Measurements from ENCODE around the gene GIPC3. TPM values are rescaled to one million over a fixed set of nuclear protein-coding genes. Genes with fewer than 3 reads are reported as not detected.

The GIPC3 gene
- total RNA-seq, 1 donor, result under 0.01 TPM

DNA sequence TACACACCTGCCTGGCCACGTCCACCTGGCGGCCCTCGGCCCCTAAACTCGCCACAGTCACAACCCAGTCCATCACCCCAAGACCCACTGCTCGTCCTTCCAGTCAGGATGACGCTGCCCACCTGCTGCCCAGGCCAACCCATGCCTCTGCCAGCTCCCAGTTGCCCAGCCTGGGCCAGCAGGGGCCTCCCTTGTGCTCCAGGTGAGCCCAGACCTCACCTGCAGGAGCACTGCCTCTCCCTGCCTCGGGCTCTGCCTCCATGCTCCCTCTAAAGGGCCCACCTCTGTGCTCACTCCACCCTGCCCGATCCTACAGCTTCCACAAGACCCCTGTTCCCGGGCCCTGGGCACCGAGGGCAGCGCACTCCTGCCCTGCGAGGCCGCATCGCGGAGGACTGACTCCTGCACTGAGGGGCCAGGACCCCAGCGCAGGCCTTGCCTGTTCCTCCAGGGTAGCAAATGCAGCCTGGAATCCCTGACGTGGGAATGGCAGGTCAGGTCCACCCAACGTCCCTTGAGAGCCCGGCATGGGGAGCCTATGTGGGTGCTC lies 49.3 kb downstream of the GIPC3 start:
- Histone ChIP-seq H3K79me2 (ENCODE audit: insufficient read depth, low read length) (no peaks in the 10 kb centered on the region), H3K4me3 (ENCODE audit: insufficient read depth, low read length) (no peak overlapping the region), H3K27me3 (ENCODE audit: insufficient read depth, low read length) (no peaks in the 10 kb centered on the region), H2AFZ (ENCODE audit: low read length) (no peak overlapping the region), H4K20me1 (ENCODE audit: insufficient read depth, low read length) (no peaks in the 10 kb centered on the region), H3K27ac (ENCODE audit: low read depth, low read length) (no peak overlapping the region), H3K9me3 (ENCODE audit: low read depth, low read length) (no peaks in the 10 kb centered on the region), H3K4me1 (ENCODE audit: insufficient read depth, low read length) (no peaks in the 10 kb centered on the region), H3K4me2 (ENCODE audit: insufficient read depth, low read length) (no peak overlapping the region), H3K36me3 (ENCODE audit: insufficient read depth, low read length) (peaks cover 7% of the 10 kb centered on the region)
- TF ChIP-seq, protein P1, sequence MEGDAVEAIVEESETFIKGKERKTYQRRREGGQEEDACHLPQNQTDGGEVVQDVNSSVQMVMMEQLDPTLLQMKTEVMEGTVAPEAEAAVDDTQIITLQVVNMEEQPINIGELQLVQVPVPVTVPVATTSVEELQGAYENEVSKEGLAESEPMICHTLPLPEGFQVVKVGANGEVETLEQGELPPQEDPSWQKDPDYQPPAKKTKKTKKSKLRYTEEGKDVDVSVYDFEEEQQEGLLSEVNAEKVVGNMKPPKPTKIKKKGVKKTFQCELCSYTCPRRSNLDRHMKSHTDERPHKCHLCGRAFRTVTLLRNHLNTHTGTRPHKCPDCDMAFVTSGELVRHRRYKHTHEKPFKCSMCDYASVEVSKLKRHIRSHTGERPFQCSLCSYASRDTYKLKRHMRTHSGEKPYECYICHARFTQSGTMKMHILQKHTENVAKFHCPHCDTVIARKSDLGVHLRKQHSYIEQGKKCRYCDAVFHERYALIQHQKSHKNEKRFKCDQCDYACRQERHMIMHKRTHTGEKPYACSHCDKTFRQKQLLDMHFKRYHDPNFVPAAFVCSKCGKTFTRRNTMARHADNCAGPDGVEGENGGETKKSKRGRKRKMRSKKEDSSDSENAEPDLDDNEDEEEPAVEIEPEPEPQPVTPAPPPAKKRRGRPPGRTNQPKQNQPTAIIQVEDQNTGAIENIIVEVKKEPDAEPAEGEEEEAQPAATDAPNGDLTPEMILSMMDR (IDR thresholded peaks at IDR 0.05; ENCODE audit: extremely low read depth, low read depth, low read length), result no peak
- no peak for DNase-seq (ENCODE audit: insufficient read length, low spot score, missing footprints)

DNA sequence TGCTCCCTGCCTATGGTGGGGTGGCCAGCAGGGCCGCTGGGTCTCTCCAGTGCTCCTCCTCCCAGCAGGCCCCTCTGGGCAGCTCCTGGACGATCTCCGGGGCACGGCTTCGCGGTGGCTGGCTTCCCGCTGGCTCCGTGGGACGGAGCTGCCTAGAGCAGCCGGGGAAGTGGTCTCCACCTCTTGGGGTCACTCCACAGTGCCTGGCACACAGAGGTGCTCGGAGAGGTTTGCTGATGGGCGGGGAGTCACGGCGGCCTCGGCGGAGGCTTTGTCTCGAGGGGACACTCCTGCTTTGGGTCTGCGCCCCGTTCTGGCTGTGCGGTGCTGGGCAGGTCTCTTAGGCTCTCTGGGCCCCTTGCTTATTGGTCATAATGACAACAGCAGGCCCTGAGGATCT lies 51.2 kb downstream of the GIPC3 start:
- TF ChIP-seq, protein P1 (IDR thresholded peaks at IDR 0.05; ENCODE audit: extremely low read depth, low read depth, low read length), result no peak
- Histone ChIP-seq H3K4me2 (ENCODE audit: insufficient read depth, low read length) (no peak overlapping the region), H3K36me3 (ENCODE audit: insufficient read depth, low read length) (peaks cover 10% of the 10 kb centered on the region), H3K79me2 (ENCODE audit: insufficient read depth, low read length) (no peaks in the 10 kb centered on the region), H4K20me1 (ENCODE audit: insufficient read depth, low read length) (no peaks in the 10 kb centered on the region), H3K4me3 (ENCODE audit: insufficient read depth, low read length) (no peak overlapping the region), H3K27me3 (ENCODE audit: insufficient read depth, low read length) (no peaks in the 10 kb centered on the region), H3K4me1 (ENCODE audit: insufficient read depth, low read length) (no peaks in the 10 kb centered on the region), H3K9me3 (ENCODE audit: low read depth, low read length) (no peaks in the 10 kb centered on the region), H3K27ac (ENCODE audit: low read depth, low read length) (no peak overlapping the region), H2AFZ (ENCODE audit: low read length) (no peak overlapping the region)
- DNase-seq (ENCODE audit: insufficient read length, low spot score, missing footprints), result no peak

DNA sequence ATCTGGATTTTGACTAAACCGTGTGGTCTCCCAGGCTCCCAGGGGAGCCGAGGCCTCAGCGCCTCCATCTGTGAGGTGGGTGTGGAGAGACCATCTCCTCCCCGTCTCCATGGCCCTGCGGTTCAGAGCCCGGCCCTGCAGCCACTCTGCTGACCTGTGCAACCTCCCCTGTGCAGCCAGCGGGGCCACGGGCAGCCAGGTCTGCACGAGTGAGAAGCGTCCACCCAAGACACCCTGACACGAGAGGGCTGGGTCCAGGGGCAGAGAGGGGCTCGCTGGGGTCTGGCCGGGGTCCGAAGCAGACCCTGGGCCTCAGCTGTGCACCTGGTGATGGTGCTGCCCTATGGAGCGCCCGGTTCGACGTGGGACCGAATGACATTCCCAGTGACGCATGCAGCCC lies 51.7 kb downstream of the GIPC3 start:
- Histone ChIP-seq H3K27ac (ENCODE audit: low read depth, low read length) (no peak overlapping the region), H3K4me3 (ENCODE audit: insufficient read depth, low read length) (no peak overlapping the region), H3K4me1 (ENCODE audit: insufficient read depth, low read length) (no peaks in the 10 kb centered on the region), H2AFZ (ENCODE audit: low read length) (no peak overlapping the region), H4K20me1 (ENCODE audit: insufficient read depth, low read length) (no peaks in the 10 kb centered on the region), H3K27me3 (ENCODE audit: insufficient read depth, low read length) (no peaks in the 10 kb centered on the region), H3K36me3 (ENCODE audit: insufficient read depth, low read length) (peaks cover 10% of the 10 kb centered on the region), H3K9me3 (ENCODE audit: low read depth, low read length) (no peaks in the 10 kb centered on the region), H3K79me2 (ENCODE audit: insufficient read depth, low read length) (no peaks in the 10 kb centered on the region), H3K4me2 (ENCODE audit: insufficient read depth, low read length) (no peak overlapping the region)
- TF ChIP-seq, protein P1 (IDR thresholded peaks at IDR 0.05; ENCODE audit: extremely low read depth, low read depth, low read length), result no peak
- DNase-seq (ENCODE audit: insufficient read length, low spot score, missing footprints), result no peak

DNA sequence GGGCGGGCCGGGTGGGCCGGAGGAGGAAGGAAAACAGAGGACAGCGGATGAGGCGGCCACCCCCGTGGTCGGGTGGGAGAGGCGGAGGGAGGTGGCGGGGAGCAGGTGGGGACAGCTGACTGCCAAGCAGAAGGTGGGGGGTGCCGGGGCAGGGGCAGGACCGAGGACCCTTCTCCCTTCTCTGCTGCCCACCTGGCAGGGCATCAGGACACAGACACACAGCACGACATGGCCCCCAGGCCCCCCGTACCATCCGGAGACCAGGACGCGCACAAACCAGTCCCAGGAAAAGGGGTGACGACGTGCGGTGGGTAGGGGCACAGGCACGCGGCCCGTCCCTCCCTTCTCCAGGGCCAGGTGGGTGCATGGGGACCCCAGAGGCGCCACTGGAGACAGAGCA lies 52.3 kb downstream of the GIPC3 start:
- Histone ChIP-seq H4K20me1 (ENCODE audit: insufficient read depth, low read length) (no peaks in the 10 kb centered on the region), H2AFZ (ENCODE audit: low read length) (no peak overlapping the region), H3K4me1 (ENCODE audit: insufficient read depth, low read length) (no peaks in the 10 kb centered on the region), H3K27me3 (ENCODE audit: insufficient read depth, low read length) (no peaks in the 10 kb centered on the region), H3K79me2 (ENCODE audit: insufficient read depth, low read length) (no peaks in the 10 kb centered on the region), H3K27ac (ENCODE audit: low read depth, low read length) (no peak overlapping the region), H3K4me3 (ENCODE audit: insufficient read depth, low read length) (no peak overlapping the region), H3K4me2 (ENCODE audit: insufficient read depth, low read length) (no peak overlapping the region), H3K9me3 (ENCODE audit: low read depth, low read length) (no peaks in the 10 kb centered on the region), H3K36me3 (ENCODE audit: insufficient read depth, low read length) (peaks cover 10% of the 10 kb centered on the region)
- TF ChIP-seq, protein P1 (IDR thresholded peaks at IDR 0.05; ENCODE audit: extremely low read depth, low read depth, low read length), result no peak
- no peak for DNase-seq (ENCODE audit: insufficient read length, low spot score, missing footprints)
